ENCODE results near the gene NXN.
"Not testable (repeated sequence)": the region's sequence is repeated elsewhere in the genome, so short reads cannot be mapped to it uniquely, and the experiment has no call there.

The NXN gene

DNA sequence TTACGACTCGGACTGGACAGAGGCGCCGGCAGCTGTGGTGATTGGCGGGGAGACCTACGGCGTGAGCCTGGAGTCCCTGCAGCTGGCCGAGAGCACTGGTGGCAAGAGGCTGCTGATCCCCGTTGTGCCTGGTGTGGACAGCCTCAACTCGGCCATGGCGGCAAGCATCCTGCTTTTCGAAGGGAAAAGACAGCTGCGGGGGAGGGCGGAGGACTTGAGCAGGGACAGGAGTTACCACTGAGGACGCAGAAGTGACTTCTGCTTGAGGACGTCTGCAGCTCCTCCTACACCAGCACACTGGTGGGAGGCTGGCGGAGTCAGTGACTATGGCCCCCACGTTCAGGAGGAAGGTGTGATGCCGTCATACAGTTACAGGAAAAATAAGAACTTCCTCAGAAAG lies 187.7 kb downstream of the NXN start:
- TF ChIP-seq CTCF (IDR thresholded peaks at IDR 0.05; ENCODE audit: low read depth, low read length, missing control alignments), result no peak
- no peak overlapping the region for H3K4me3 ChIP-seq (ENCODE audit: low read depth, low read length)
- no peak for DNase-seq (ENCODE audit: low read depth)

DNA sequence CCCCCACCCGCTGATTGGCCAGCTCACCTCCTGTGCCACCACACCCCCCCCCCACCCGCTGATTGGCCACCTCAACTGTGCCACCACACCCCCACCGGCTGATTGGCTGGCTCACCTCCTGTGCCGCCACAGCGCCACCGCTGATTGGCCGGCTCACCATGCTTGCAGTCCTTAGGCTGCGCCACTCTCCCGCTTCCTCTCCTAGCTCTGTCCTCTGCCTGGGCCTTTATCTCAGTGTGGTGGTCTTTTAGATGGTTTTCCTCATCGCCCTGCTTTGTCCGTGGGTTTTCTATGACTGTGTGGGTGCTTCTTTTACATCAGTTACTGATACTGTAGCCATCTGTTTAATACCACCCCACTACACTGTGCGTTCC lies 188.7 kb downstream of the NXN start:
- not testable (repeated sequence) for H3K4me3 ChIP-seq (ENCODE audit: low read depth, low read length)

DNA sequence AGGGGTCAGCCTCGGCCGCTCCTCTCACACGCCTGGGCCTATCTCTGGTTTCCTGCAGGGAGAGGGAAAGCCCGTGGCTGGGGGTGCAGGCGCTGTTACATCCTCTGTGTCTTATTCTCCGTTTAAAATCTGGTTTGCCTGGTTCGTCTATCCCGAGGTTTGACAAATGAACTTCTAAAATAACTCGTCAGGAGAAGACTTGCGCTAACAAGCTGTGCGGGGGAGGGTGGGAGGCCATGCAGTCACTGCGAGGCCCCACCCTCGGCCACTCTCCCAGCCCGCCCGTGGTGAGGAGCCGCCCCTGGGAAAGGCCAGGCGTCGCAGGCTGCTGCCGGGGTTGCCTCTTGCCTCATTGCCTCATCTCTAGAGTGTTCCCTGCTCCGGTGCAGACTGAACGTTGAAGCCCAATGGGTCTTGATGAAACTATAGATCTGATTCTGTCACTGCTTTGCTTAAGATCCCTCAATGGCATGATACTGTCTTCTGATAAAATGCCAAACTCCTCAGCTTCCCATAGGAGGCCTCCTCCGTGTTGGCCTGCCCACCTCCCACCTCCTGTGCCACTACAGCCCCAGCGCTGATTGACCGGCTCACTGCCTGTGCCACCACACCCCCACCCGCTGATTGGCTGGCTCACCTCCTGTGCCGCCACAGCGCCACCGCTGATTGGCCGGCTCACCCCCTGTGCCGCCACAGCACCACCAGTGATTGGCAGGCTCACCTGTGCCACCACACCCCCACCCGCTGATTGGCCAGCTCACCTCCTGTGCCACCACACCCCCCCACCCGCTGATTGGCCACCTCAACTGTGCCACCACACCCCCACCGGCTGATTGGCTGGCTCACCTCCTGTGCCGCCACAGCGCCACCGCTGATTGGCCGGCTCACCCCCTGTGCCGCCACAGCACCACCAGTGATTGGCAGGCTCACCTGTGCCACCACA lies 189.4 kb downstream of the NXN start:
- DNase-seq (ENCODE audit: low read depth), result not testable (repeated sequence)

More for the DNA sequence above, 188.7 kb downstream of the NXN start:
- DNase-seq (ENCODE audit: low read depth), result not testable (repeated sequence)

DNA sequence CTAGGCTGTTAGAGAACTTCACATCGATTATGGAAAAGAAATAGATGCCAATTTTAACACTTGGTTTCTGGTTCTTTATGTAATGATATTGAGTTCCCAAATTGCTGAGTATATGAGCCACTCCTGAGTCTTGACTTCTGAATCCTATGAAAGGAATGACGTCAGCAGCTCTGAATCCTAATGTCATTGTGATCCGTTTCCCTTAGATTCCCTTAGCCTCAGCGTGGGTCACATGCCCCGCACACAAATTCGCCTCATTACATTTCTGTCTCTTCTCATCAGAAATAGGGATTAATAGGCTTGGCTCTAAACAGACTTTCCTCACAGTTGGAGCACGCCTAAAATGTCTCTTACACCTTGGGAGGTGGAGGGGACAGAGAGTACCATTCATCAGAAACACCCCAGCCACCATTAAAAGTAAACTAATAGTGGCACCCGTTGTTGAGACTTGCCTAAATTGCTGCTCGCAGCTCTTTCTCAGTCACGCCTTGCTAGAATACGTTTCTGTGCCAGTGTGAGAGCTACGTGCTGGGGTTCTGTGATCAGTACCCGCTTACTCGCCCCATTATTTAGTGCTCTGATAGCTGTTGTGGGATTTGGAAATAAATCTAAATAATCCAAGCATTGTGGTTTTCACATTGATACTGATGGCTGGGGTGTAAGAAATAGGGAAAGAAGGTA lies 190.3 kb downstream of the NXN start:
- no peak for TF ChIP-seq CTCF (IDR thresholded peaks at IDR 0.05; ENCODE audit: low read depth, low read length, missing control alignments)
- no peak overlapping the region for H3K4me3 ChIP-seq (ENCODE audit: low read depth, low read length)
- no peak for DNase-seq (ENCODE audit: low read depth)

More for the DNA sequence above, 189.4 kb downstream of the NXN start:
- not testable (repeated sequence) for H3K4me3 ChIP-seq (ENCODE audit: low read depth, low read length)

- no peak for DNase-seq (ENCODE audit: low read depth)
- TF ChIP-seq CTCF (IDR thresholded peaks at IDR 0.05; ENCODE audit: low read depth, low read length, missing control alignments), result no peak
- H3K4me3 ChIP-seq (ENCODE audit: low read depth, low read length), result no peak overlapping the region
Measured at GRCh38 chr17:788551-788950, 191.0 kb downstream of the NXN start.

DNA sequence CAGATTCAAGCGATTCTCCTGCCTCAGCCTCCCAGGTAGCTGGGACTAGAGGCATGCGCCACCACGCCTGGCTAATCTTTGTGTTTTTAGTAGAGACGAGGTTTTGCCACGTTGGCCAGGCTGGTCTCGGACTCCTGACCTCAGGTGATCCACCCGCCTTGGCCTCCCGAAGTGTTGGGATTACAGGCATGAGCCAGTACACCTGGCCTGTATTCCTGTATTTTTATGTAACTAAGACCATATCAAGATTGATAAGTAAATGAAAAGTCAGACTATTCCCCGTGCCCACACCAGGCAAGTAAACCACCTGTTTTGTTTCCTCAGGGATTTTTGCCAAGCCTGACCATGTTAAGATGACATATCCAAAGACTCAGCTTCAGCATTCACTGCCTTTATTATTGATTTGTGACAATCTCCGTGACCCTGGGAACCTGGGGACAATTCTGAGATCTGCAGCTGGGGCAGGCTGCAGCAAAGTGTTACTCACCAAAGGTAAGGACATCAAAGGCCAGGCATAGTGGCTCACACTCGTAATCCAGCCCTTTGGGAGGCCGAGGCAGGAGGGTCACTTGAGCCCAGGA lies 191.8 kb downstream of the NXN start:
- no peak for DNase-seq (ENCODE audit: low read depth)
- no peak for TF ChIP-seq CTCF (IDR thresholded peaks at IDR 0.05; ENCODE audit: low read depth, low read length, missing control alignments)
- no peak overlapping the region for H3K4me3 ChIP-seq (ENCODE audit: low read depth, low read length)

GRCh38 chr17:785901-786300 lies 193.7 kb downstream of the NXN start:
- not testable (repeated sequence) for H3K4me3 ChIP-seq (ENCODE audit: low read depth, low read length); DNase-seq (ENCODE audit: low read depth)

- no peak for TF ChIP-seq CTCF (IDR thresholded peaks at IDR 0.05; ENCODE audit: low read depth, low read length, missing control alignments)
- DNase-seq (ENCODE audit: low read depth), result no peak
- no peak overlapping the region for H3K4me3 ChIP-seq (ENCODE audit: low read depth, low read length)
Measured at GRCh38 chr17:784143-784542, 195.4 kb downstream of the NXN start.

Data from GM12864 (cell line).